Measurements from ENCODE around the gene MYOF. TPM values are rescaled to one million over a fixed set of nuclear protein-coding genes. Genes with fewer than 3 reads are reported as not detected.

The MYOF gene
- total RNA-seq, 2 donors from 2014 or later: 0.81 to 1.6 TPM

DNA sequence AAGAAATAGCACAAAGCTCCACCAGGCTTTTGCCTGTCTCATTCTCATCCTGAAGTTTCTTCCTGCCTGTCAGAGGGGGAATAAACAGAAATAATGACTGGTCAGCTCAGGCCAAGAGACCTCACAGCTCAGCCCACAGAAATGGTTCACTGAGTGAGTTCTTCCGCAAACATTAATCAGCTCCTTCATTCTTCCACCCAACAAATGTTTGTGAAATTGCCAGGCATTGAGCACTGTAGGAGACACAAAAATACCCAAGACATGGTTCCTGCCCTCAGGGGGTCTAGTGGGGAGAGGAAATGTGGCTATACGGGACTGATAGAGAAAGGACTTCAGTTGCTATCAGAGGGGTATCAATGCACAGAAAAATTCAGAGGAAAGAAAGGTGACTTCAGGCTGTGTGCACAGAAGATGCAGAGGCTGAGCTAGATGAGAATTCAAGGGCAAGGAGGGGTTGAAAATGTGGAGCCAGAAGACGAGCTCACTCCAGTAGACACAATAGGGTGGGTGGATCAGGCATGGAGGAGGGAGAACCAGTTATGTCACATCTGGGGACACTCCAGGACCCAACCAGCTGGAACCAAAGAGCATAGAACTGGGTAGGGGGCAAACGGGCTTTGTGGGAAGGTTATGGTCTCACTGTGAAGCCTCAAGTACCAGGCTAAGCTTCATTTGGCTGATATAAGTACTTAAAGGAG is 20.9 kb downstream of the MYOF start:
- Mint-ChIP-seq H3K27me3 (peaks cover 7% of the 10 kb centered on the region), H3K27ac (no peak overlapping the region), H3K4me1 (peaks cover 10% of the 10 kb centered on the region), H3K36me3 (ENCODE audit: low read depth) (no peaks in the 10 kb centered on the region), H3K4me3 (no peak overlapping the region)
- H3K9me3 ChIP-seq (ENCODE audit: control insufficient read depth, low read length, poor library complexity, severe bottlenecking): no peaks in the 10 kb centered on the region
- ATAC-seq (no peak), DNase-seq (no peak)

DNA sequence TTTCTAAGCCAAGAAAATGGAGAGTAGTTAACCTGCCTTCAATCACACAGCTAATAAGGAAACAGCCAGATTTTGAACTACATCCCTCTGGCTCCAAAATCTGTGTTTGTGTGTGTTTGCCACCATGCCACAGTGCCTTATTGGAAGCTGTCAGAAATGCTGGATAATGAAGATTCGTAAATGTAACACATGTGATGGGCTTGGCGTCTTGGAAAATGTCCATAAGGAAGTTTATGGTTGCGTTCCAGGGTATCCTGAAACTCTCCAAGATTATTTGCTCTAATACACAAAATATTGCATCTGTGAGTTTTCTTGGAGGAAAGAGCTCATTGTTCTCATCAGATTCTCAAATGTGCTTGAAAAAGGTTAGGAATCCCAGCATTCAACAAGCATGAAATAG is 22.7 kb downstream of the MYOF start:
- H3K36me3 Mint-ChIP-seq (ENCODE audit: low read depth): no peaks in the 10 kb centered on the region
- peak overlapping the region; percentile 27 for H3K27ac Mint-ChIP-seq
- H3K4me3 Mint-ChIP-seq: no peak overlapping the region
- no peak for DNase-seq
- H3K27me3 Mint-ChIP-seq: peaks cover 7% of the 10 kb centered on the region
- H3K4me1 Mint-ChIP-seq: peaks cover 7% of the 10 kb centered on the region
- ATAC-seq: no peak
- H3K9me3 ChIP-seq (ENCODE audit: control insufficient read depth, low read length, poor library complexity, severe bottlenecking): no peaks in the 10 kb centered on the region

- no peak for DNase-seq
- Mint-ChIP-seq H3K4me1 (peaks cover 7% of the 10 kb centered on the region), H3K27me3 (peaks cover 7% of the 10 kb centered on the region), H3K27ac (no peak overlapping the region), H3K4me3 (no peak overlapping the region), H3K36me3 (ENCODE audit: low read depth) (no peaks in the 10 kb centered on the region)
- ATAC-seq: no peak
- no peaks in the 10 kb centered on the region for H3K9me3 ChIP-seq (ENCODE audit: control insufficient read depth, low read length, poor library complexity, severe bottlenecking)
These were observed 23.3 kb downstream of the MYOF start for GRCh38 chr10:93458821-93459257.

DNA sequence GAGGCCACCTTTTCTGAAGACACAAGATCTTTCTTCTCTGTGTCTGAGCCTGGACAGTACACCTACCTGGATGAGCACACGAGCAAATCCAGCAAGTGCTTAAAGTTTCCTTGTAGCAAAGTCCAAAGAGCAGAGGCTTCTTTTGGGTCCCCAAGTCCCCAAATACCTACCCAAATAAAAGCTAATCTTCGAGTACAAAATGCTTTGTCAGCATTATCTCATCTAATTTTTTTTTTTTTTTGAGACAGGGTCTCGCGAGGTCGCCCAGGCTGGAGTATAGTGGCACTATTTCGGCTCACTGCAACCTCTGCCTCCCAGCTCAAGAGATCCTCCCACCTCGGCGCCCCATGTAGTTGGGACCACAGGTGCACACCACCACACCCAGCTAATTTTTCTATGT is 24.6 kb downstream of the MYOF start:
- H3K9me3 ChIP-seq (ENCODE audit: control insufficient read depth, low read length, poor library complexity, severe bottlenecking): no peaks in the 10 kb centered on the region
- no peak for DNase-seq
- H3K36me3 Mint-ChIP-seq (ENCODE audit: low read depth): no peaks in the 10 kb centered on the region
- no peak for ATAC-seq
- no peak overlapping the region for H3K27ac Mint-ChIP-seq
- H3K4me3 Mint-ChIP-seq: no peak overlapping the region
- peaks cover 2% of the 10 kb centered on the region for H3K4me1 Mint-ChIP-seq
- peaks cover 7% of the 10 kb centered on the region for H3K27me3 Mint-ChIP-seq

- peaks cover 7% of the 10 kb centered on the region for H3K27me3 Mint-ChIP-seq
- peaks cover 2% of the 10 kb centered on the region for H3K4me1 Mint-ChIP-seq
- H3K36me3 Mint-ChIP-seq (ENCODE audit: low read depth): no peaks in the 10 kb centered on the region
- H3K9me3 ChIP-seq (ENCODE audit: control insufficient read depth, low read length, poor library complexity, severe bottlenecking): no peaks in the 10 kb centered on the region
- no peak overlapping the region for H3K4me3 Mint-ChIP-seq
- H3K27ac Mint-ChIP-seq: no peak overlapping the region
- DNase-seq (no peak), ATAC-seq (no peak)
These were observed 25.7 kb downstream of the MYOF start for GRCh38 chr10:93456480-93456879.

GRCh38 chr10:93454736-93455135 is 27.4 kb downstream of the MYOF start:
- no peaks in the 10 kb centered on the region for H3K36me3 Mint-ChIP-seq (ENCODE audit: low read depth)
- H3K4me3 Mint-ChIP-seq: no peak overlapping the region
- DNase-seq: no peak
- ATAC-seq: no peak
- H3K27ac Mint-ChIP-seq: no peak overlapping the region
- peaks cover 3% of the 10 kb centered on the region for H3K27me3 Mint-ChIP-seq
- H3K9me3 ChIP-seq (ENCODE audit: control insufficient read depth, low read length, poor library complexity, severe bottlenecking): no peaks in the 10 kb centered on the region
- H3K4me1 Mint-ChIP-seq: peaks cover 2% of the 10 kb centered on the region

DNA sequence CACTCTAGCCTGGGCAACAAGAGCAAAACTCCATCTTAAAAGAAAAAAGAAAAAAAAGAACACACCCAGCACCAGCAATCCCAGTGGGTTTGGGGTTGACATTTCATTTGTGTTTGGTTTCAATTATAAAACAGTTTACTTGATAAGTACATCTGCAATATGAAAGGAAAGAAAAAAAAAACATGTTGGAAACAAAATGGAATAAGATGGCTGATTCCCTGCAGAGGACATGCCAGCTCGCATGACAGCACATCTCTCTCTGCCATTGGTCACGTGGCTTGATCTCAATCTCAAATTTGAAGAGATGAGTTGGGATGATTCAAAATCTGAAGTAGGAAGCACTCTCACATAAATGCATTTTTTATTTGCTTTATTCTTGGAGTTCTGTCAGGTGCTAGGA is 28.0 kb downstream of the MYOF start:
- DNase-seq (no peak), ATAC-seq (no peak)
- Mint-ChIP-seq H3K27me3 (no peaks in the 10 kb centered on the region), H3K36me3 (ENCODE audit: low read depth) (no peaks in the 10 kb centered on the region), H3K4me3 (no peak overlapping the region), H3K4me1 (peaks cover 2% of the 10 kb centered on the region), H3K27ac (no peak overlapping the region)
- H3K9me3 ChIP-seq (ENCODE audit: control insufficient read depth, low read length, poor library complexity, severe bottlenecking): no peaks in the 10 kb centered on the region

GRCh38 chr10:93452143-93452542 is 30.0 kb downstream of the MYOF start:
- ATAC-seq (no peak), DNase-seq (no peak)
- no peak overlapping the region for H3K27ac Mint-ChIP-seq
- no peaks in the 10 kb centered on the region for H3K27me3 Mint-ChIP-seq
- no peak overlapping the region for H3K4me3 Mint-ChIP-seq
- H3K4me1 Mint-ChIP-seq: peaks cover 2% of the 10 kb centered on the region
- H3K36me3 Mint-ChIP-seq (ENCODE audit: low read depth): no peaks in the 10 kb centered on the region
- no peaks in the 10 kb centered on the region for H3K9me3 ChIP-seq (ENCODE audit: control insufficient read depth, low read length, poor library complexity, severe bottlenecking)

DNA sequence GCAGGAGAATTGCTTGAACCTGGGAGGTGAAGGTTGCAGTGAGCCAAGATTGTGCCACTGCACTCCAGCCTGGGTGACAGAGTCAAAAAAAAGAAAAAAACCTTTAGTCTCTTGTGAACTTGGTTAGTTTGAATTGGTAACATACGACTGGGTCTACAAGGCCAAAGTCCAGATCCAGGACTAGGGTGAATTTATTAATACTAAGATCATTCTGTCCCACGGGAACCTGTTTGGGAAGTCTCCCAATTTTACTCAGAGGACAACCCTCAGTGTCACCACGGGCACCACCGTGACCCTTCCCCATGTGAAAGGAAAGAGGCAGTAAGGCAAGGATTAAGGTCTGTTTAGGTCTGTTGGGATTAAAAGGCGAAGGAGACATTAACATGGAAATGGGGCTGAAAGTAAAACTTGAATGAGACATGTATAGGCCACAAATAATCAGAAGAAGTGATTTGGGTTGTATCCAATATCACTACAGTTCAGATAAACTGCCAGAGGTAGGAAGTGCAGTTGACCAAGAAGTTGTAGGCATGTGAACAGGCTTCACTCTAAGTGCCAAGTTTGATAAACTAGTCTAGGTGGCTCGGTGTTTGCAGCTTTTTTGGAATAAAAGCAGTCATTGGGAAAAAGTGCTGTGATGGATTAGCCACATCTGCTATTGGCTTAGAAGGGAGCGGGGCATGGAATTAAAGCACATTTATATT is 30.7 kb downstream of the MYOF start:
- no peaks in the 10 kb centered on the region for H3K27me3 Mint-ChIP-seq
- DNase-seq (no peak), ATAC-seq (no peak)
- no peaks in the 10 kb centered on the region for H3K4me1 Mint-ChIP-seq
- no peaks in the 10 kb centered on the region for H3K36me3 Mint-ChIP-seq (ENCODE audit: low read depth)
- H3K4me3 Mint-ChIP-seq: no peak overlapping the region
- H3K9me3 ChIP-seq (ENCODE audit: control insufficient read depth, low read length, poor library complexity, severe bottlenecking): no peaks in the 10 kb centered on the region
- H3K27ac Mint-ChIP-seq: no peak overlapping the region

DNA sequence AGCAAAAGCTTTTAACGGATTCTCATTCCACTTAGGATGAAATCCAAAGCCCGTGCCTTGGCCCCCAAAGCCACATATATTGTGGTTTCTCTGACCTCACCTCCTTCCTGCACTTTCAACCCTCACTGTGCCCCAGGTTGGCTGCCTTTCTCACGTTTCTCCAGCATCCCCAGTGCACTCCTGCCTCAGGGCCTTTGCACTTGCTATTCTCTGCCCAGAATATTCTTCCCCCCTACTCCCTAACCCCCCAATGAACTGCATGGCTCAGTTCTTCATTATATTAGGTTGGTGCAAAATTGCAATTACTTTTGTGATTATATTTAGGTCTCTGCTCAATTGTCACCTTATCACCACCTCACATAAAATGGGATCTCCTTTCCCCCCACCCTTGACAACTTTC is 34.2 kb downstream of the MYOF start:
- Mint-ChIP-seq H3K4me3 (no peak overlapping the region), H3K27me3 (no peaks in the 10 kb centered on the region), H3K36me3 (ENCODE audit: low read depth) (no peaks in the 10 kb centered on the region), H3K27ac (no peak overlapping the region), H3K4me1 (no peaks in the 10 kb centered on the region)
- no peak for ATAC-seq
- H3K9me3 ChIP-seq (ENCODE audit: control insufficient read depth, low read length, poor library complexity, severe bottlenecking): no peaks in the 10 kb centered on the region
- DNase-seq: no peak

DNA sequence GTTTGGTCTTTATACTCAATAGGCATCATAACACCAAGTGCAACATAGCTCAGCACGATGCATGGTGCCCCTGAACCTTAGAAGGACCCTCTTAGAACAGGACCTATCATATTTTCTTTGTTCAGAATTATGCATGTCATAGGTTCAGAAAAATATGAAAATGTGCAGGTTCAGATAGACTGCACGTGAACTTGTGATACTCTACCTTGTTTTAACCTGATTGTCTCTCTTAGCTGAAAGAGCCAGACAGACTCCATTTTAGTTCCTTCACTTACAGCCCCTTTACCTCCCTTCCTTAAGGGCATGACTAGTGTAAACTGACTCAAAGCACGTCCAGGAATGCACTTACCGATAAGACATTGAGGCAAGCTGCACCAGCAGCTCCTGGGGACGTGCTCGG is 35.1 kb downstream of the MYOF start:
- H3K9me3 ChIP-seq (ENCODE audit: control insufficient read depth, low read length, poor library complexity, severe bottlenecking): no peaks in the 10 kb centered on the region
- H3K27me3 Mint-ChIP-seq: no peaks in the 10 kb centered on the region
- H3K4me1 Mint-ChIP-seq: no peaks in the 10 kb centered on the region
- H3K4me3 Mint-ChIP-seq: no peak overlapping the region
- H3K27ac Mint-ChIP-seq: no peak overlapping the region
- no peaks in the 10 kb centered on the region for H3K36me3 Mint-ChIP-seq (ENCODE audit: low read depth)
- no peak for ATAC-seq
- DNase-seq: no peak

GRCh38 chr10:93445978-93446720 is 36.0 kb downstream of the MYOF start:
- H3K27ac Mint-ChIP-seq: no peak overlapping the region
- no peaks in the 10 kb centered on the region for H3K4me1 Mint-ChIP-seq
- no peak overlapping the region for H3K4me3 Mint-ChIP-seq

DNA sequence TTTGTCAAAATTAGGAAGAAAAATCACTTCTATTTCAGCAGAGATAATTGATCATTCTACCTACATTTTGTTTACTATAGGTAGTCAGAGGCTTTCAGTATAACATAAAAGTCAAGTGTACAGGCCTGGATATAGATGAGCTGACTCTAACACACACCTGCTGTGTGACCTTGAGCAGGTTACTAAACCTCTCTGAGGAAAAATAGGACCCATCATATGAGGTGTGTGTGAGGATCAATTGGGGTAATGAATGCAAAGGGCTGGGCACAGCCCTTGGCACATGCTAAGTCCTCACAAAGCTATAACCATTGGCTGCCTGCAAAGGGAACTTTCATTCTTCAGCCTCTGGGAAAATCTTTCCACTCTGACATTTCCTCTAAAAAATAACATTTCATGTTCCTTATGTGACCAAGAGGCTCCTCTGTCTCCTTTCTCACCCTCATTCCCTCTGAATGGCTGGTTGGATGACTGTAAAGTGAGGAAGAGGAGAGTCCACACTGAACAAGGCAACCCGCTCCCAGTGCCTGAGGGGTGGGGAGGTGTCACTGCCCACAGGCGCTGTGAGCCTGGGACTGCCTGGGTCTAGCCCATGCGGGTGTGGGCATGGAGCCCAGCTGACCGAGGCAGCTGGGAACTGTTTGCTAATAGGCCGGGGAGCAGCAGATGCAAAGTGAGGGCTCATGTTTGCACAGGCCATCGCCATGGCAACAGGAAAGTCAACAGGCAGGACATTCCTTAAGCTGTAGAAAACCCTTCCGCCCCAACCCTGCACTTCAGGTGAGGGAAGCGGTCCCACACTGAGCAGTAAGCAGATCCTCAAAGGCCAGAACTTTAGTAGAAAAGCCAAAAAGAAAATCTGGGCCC is 36.8 kb downstream of the MYOF start:
- H3K4me3 Mint-ChIP-seq: no peak overlapping the region
- H3K4me1 Mint-ChIP-seq: no peaks in the 10 kb centered on the region
- no peak for DNase-seq
- peaks cover 7% of the 10 kb centered on the region for H3K27me3 Mint-ChIP-seq
- H3K36me3 Mint-ChIP-seq (ENCODE audit: low read depth): no peaks in the 10 kb centered on the region
- H3K27ac Mint-ChIP-seq: no peak overlapping the region
- no peak for ATAC-seq
- H3K9me3 ChIP-seq (ENCODE audit: control insufficient read depth, low read length, poor library complexity, severe bottlenecking): no peaks in the 10 kb centered on the region

More at GRCh38 chr10:93445978-93446720, 36.0 kb downstream of the MYOF start:
- no peaks in the 10 kb centered on the region for H3K9me3 ChIP-seq (ENCODE audit: control insufficient read depth, low read length, poor library complexity, severe bottlenecking)
- ATAC-seq (no peak), DNase-seq (no peak)
- Mint-ChIP-seq H3K27me3 (no peaks in the 10 kb centered on the region), H3K36me3 (ENCODE audit: low read depth) (no peaks in the 10 kb centered on the region)
